Middle frontal gyrus (tissue), 1 donor: Measurements from ENCODE around the gene ZNF705A.
"Not testable (repeated sequence)": the region's sequence is repeated elsewhere in the genome, so short reads cannot be mapped to it uniquely, and the experiment has no call there.

Experiments
- DNase-seq: peaks from one replicate; pipeline ENCODE4 v3.0.0-alpha.2; 2015; ENCODE audit warnings: low spot score; ENCODE audit errors: extremely low spot score

ZNF705A gene

GRCh38 chr12:8156845-8157244 is at the start of gene ZNF705A:
Gene ZNF705A, plus strand, starts transcription at chr12:8157015. Its CDS starts 15,611 bp downstream, at chr12:8172626.
- no peak for DNase-seq

GRCh38 chr12:8108808-8109398 is 47.9 kb upstream of the ZNF705A start:
- DNase-seq, result peak; percentile 53

- DNase-seq, result not testable (repeated sequence)
Measured at GRCh38 chr12:8113117-8113516, 43.7 kb upstream of the ZNF705A start.

GRCh38 chr12:8120072-8120713 is 36.6 kb upstream of the ZNF705A start:
- DNase-seq, result no peak

- no peak for DNase-seq
Measured at GRCh38 chr12:8123124-8123912, 33.5 kb upstream of the ZNF705A start, which contains the start of gene CLEC4A. Gene CLEC4A, plus strand, starts transcription at chr12:8123617. Its CDS starts 262 bp downstream, at chr12:8123879.

GRCh38 chr12:8127138-8127537 is 29.7 kb upstream of the ZNF705A start:
- no peak for DNase-seq

- DNase-seq, result not testable (repeated sequence)
Measured at GRCh38 chr12:8133636-8134397, 23.0 kb upstream of the ZNF705A start.

- not testable (repeated sequence) for DNase-seq
Measured at GRCh38 chr12:8134398-8134930, 22.4 kb upstream of the ZNF705A start.

- not testable (repeated sequence) for DNase-seq
Measured at GRCh38 chr12:8141647-8142046, 15.2 kb upstream of the ZNF705A start.

- no peak for DNase-seq
Measured at GRCh38 chr12:8143261-8143660, 13.6 kb upstream of the ZNF705A start.

GRCh38 chr12:8145754-8146441 is 10.9 kb upstream of the ZNF705A start:
- DNase-seq, result no peak

GRCh38 chr12:8146442-8146771 is 10.4 kb upstream of the ZNF705A start:
- DNase-seq, result no peak

- no peak for DNase-seq
Measured at GRCh38 chr12:8154526-8154925, 2.3 kb upstream of the ZNF705A start.

- no peak for DNase-seq
Measured at GRCh38 chr12:8156416-8156815, 399 bp upstream of the ZNF705A start.

GRCh38 chr12:8157484-8158198 is 826 bp downstream of the ZNF705A start:
- DNase-seq, result no peak

GRCh38 chr12:8172911-8173310 is 16.1 kb downstream of the ZNF705A start:
- DNase-seq, result not testable (repeated sequence)

GRCh38 chr12:8179989-8180585 is 23.3 kb downstream of the ZNF705A start:
- DNase-seq, result peak; percentile 64

GRCh38 chr12:8181271-8181670 is 24.5 kb downstream of the ZNF705A start:
- not testable (repeated sequence) for DNase-seq

- not testable (repeated sequence) for DNase-seq
Measured at GRCh38 chr12:8182923-8183322, 26.1 kb downstream of the ZNF705A start.

GRCh38 chr12:8183346-8183745 is 26.5 kb downstream of the ZNF705A start:
- not testable (repeated sequence) for DNase-seq
